ENCODE data around the gene PRLR.

DNA sequence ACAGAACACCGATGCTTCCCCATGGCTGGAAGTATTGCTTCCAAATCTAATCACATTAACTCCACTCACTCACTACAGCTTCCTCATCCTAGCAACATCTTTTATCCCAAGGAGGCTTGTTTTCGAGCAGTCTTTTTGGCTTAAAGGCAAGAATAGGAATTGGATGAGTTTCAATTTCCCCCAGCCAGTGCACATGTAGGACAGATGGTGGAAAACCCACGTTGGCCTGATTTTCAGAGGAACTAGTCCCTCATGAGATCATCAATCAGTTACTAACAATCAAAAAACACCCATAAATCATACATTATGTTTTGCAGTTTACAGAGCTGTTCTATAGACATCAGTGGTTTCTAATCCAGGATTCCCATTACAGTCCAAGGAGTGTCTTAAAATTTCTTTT is 134.1 kb downstream of the PRLR start:
- TF ChIP-seq POLR2A (IDR thresholded peaks at IDR 0.05): no peak
- TF ChIP-seq, protein P1, sequence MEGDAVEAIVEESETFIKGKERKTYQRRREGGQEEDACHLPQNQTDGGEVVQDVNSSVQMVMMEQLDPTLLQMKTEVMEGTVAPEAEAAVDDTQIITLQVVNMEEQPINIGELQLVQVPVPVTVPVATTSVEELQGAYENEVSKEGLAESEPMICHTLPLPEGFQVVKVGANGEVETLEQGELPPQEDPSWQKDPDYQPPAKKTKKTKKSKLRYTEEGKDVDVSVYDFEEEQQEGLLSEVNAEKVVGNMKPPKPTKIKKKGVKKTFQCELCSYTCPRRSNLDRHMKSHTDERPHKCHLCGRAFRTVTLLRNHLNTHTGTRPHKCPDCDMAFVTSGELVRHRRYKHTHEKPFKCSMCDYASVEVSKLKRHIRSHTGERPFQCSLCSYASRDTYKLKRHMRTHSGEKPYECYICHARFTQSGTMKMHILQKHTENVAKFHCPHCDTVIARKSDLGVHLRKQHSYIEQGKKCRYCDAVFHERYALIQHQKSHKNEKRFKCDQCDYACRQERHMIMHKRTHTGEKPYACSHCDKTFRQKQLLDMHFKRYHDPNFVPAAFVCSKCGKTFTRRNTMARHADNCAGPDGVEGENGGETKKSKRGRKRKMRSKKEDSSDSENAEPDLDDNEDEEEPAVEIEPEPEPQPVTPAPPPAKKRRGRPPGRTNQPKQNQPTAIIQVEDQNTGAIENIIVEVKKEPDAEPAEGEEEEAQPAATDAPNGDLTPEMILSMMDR (IDR thresholded peaks at IDR 0.05): no peak

Measured in right lobe of liver (tissue), 4 donors.